HCT116 (cell line): ENCODE results near the gene CISD3. TPM values are rescaled to one million over a fixed set of nuclear protein-coding genes. Genes with fewer than 3 reads are reported as not detected.

Source experiments
- ATAC-seq: fragments of 200-7000 bp; cut with Tn5 transposase; 2 replicates; pipeline ENCODE4 v1.9.1; 2020; ENCODE audit warnings: mild to moderate bottlenecking, moderate library complexity
- BruUV-seq: library from RNA; stranded (reverse); fragments of 400-500 nt; replicated peaks from 2 replicates; lab custom pipeline; 2021; lab: Mats Ljungman, UMichigan
- CTCF ChIA-PET: fragments of 300-600 bp; sonication (Branson Sonifier 250); formaldehyde crosslinking; loops from one replicate; lab custom pipeline; 2021; ENCODE audit warnings: antibody characterized with exemption; lab: Charles Lee
- POLR2A ChIA-PET: fragments of 300-600, 350-600 bp; sonication (Branson Sonifier 250); formaldehyde crosslinking; loops from one replicate; lab custom pipeline; 2021; ENCODE audit warnings: antibody characterized with exemption; lab: Charles Lee
- RAD21 ChIA-PET, 2 experiments: fragments of 300-600 bp; sonication (Branson Sonifier 250); formaldehyde crosslinking; loops; one replicate each; lab custom pipeline; 2023; ENCODE audit warnings: low total read pairs in 2 of 2; ENCODE audit not compliant: uncharacterized antibody in 2 of 2, unreplicated experiment in 2 of 2, low non-redundant PET in 1 of 2; lab: Charles Lee
- DNase-seq: peaks from one replicate; pipeline ENCODE4 v3.0.0-alpha.2; 2010; ENCODE audit warnings: low read depth, low spot score
- H2AFZ ChIP-seq: fragments of 200-600 bp; shearing (Covaris generic), sonication (generic); 2 replicates; pipeline ENCODE4 v1.6.1; 2017; ENCODE audit warnings: low read depth, mixed run types, mixed read lengths, antibody characterized with exemption, low read length; ENCODE audit not compliant: poor library complexity, severe bottlenecking
- H3K27ac ChIP-seq: 2 replicates; pipeline ENCODE4 v1.5.1; 2012; ENCODE audit warnings: low read depth, low read length
- H3K27me3 ChIP-seq: fragments of 200-600 bp; sonication (generic); 2 replicates; pipeline ENCODE4 v1.6.1; 2016; ENCODE audit warnings: mixed run types, low read length, mixed read lengths; ENCODE audit not compliant: insufficient read depth
- H3K36me3 ChIP-seq, 2 experiments: fragments of 200-500 bp in 1 of 2; fragments of 200-600 bp in 1 of 2; sonication (Bioruptor generic) in 1 of 2; sonication (generic) in 1 of 2; 2 replicates each; pipeline versions ENCODE4 v1.5.1 to v1.6.1; 2014 to 2016; ENCODE audit warnings: low read length in 2 of 2, inconsistent platforms in 1 of 2, mixed read lengths in 1 of 2, mixed run types in 1 of 2; ENCODE audit not compliant: insufficient read depth in 2 of 2, control insufficient read depth in 1 of 2
- H3K4me1 ChIP-seq, 2 experiments: fragments of 200-600 bp in 1 of 2; sonication (generic) in 1 of 2; 2 replicates each; pipeline versions ENCODE4 v1.5.1 to v1.6.1; 2012 to 2017; ENCODE audit warnings: low read length in 2 of 2, inconsistent platforms in 1 of 2, mild to moderate bottlenecking in 1 of 2, mixed read lengths in 1 of 2, mixed run types in 1 of 2, moderate library complexity in 1 of 2; ENCODE audit not compliant: insufficient read depth in 2 of 2, control insufficient read depth in 1 of 2
- H3K4me2 ChIP-seq: fragments of 200-600 bp; sonication (generic); 2 replicates; pipeline ENCODE4 v1.6.1; 2017; ENCODE audit warnings: mixed run types, low read length, mixed read lengths
- H3K4me3 ChIP-seq, 2 experiments: fragments of 200-600 bp in 1 of 2; sonication (generic) in 1 of 2; replicated peaks in 1 of 2; 2 replicates each; pipeline ENCODE4 v1.5.1; 2011 to 2016; ENCODE audit warnings: low read length in 2 of 2, control low read depth in 1 of 2, low read depth in 1 of 2, mild to moderate bottlenecking in 1 of 2, mixed read lengths in 1 of 2, mixed run types in 1 of 2
- H3K79me2 ChIP-seq: fragments of 200-600 bp; sonication (generic); 2 replicates; pipeline ENCODE4 v1.6.1; 2017; ENCODE audit warnings: mild to moderate bottlenecking, mixed run types, low read length, moderate library complexity, mixed read lengths; ENCODE audit not compliant: insufficient read depth
- H3K9ac ChIP-seq: fragments of 200-600 bp; sonication (generic); 2 replicates; pipeline ENCODE4 v1.6.1; 2016; ENCODE audit warnings: low read length, mixed read lengths
- H3K9me2 ChIP-seq: fragments of 200-600 bp; sonication (generic), shearing (Covaris generic); 2 replicates; pipeline ENCODE4 v1.6.1; 2017; ENCODE audit warnings: mixed run types, mild to moderate bottlenecking, moderate library complexity; ENCODE audit not compliant: insufficient read depth
- H3K9me3 ChIP-seq, 2 experiments: fragments of 200-500 bp in 1 of 2; fragments of 200-600 bp in 1 of 2; sonication (Bioruptor generic) in 1 of 2; sonication (generic) in 1 of 2; 2 replicates each; pipeline ENCODE4 v1.6.1; 2014 to 2017; ENCODE audit warnings: low read length in 2 of 2, mixed read lengths in 2 of 2, inconsistent platforms in 1 of 2, low read depth in 1 of 2, mild to moderate bottlenecking in 1 of 2, mixed run types in 1 of 2, moderate library complexity in 1 of 2; ENCODE audit not compliant: control insufficient read depth in 1 of 2, insufficient read depth in 1 of 2
- H4K20me1 ChIP-seq: fragments of 200-600 bp; sonication (generic), shearing (Covaris generic); 2 replicates; pipeline ENCODE4 v1.6.1; 2017; ENCODE audit warnings: mixed run types, mild to moderate bottlenecking, moderate library complexity; ENCODE audit not compliant: insufficient read depth
- ATF3 ChIP-seq: IDR thresholded peaks from 2 replicates; pipeline ENCODE4 v1.6.1; 2012
- CBX3 ChIP-seq: IDR thresholded peaks from 2 replicates; pipeline ENCODE4 v1.6.1; 2012; ENCODE audit warnings: low read depth
- CTCF ChIP-seq, 3 experiments: fragments of 200-600 bp in 1 of 3; sonication (generic) in 1 of 3; IDR thresholded peaks in 2 of 3; conservative IDR thresholded peaks in 1 of 3; 2 replicates each; pipeline ENCODE4 v1.5.1; 2012 to 2017; ENCODE audit warnings: low read depth in 2 of 3, low read length in 2 of 3, antibody characterized with exemption in 1 of 3, borderline replicate concordance in 1 of 3, control low read depth in 1 of 3, mild to moderate bottlenecking in 1 of 3, mixed read lengths in 1 of 3, mixed run types in 1 of 3, moderate library complexity in 1 of 3; ENCODE audit not compliant: insufficient read depth in 1 of 3
- EGR1 ChIP-seq: IDR thresholded peaks from 2 replicates; pipeline ENCODE4 v1.6.1; 2012; ENCODE audit warnings: low read depth
- EZH2 ChIP-seq: fragments of 200-600 bp; sonication (generic); IDR thresholded peaks from 2 replicates; pipeline ENCODE4 v1.6.1; 2017; ENCODE audit warnings: antibody characterized with exemption, mixed run types
- EZH2phosphoT487 ChIP-seq: fragments of 200-600 bp; IDR thresholded peaks from 2 replicates; pipeline ENCODE4 v1.6.1; 2018; ENCODE audit warnings: antibody characterized with exemption, borderline replicate concordance
- FOSL1 ChIP-seq: IDR thresholded peaks from 2 replicates; pipeline ENCODE4 v1.6.1; 2012; ENCODE audit warnings: low read depth
- JUND ChIP-seq: IDR thresholded peaks from 2 replicates; pipeline ENCODE4 v1.6.1; 2012
- MAX ChIP-seq: IDR thresholded peaks from 2 replicates; pipeline ENCODE4 v1.6.1; 2012
- POLR2AphosphoS5 ChIP-seq: IDR thresholded peaks from 2 replicates; pipeline ENCODE4 v1.6.1; 2011; ENCODE audit warnings: mild to moderate bottlenecking, low read depth, low read length, moderate library complexity
- RAD21 ChIP-seq: IDR thresholded peaks from 2 replicates; pipeline ENCODE4 v1.6.1; 2012; ENCODE audit warnings: low read depth, mild to moderate bottlenecking
- SIN3A ChIP-seq: IDR thresholded peaks from 2 replicates; pipeline ENCODE4 v1.6.1; 2012; ENCODE audit warnings: low read depth
- SRF ChIP-seq: IDR thresholded peaks from 2 replicates; pipeline ENCODE4 v1.6.1; 2012; ENCODE audit warnings: low read depth
- TCF7L2 ChIP-seq: IDR thresholded peaks from 2 replicates; pipeline ENCODE4 v1.7.0; 2011; ENCODE audit warnings: borderline replicate concordance, inconsistent platforms; ENCODE audit not compliant: insufficient read depth, insufficient read length; ENCODE audit errors: extremely low read depth
- YY1 ChIP-seq: IDR thresholded peaks from 2 replicates; pipeline ENCODE4 v1.6.1; 2011; ENCODE audit warnings: low read length, low read depth, moderate library complexity, mild to moderate bottlenecking; ENCODE audit not compliant: insufficient replicate concordance; ENCODE audit errors: extremely low read depth
- intact Hi-C: fragments of 100-400 bp; cut with micrococcal nuclease; formaldehyde crosslinking; loops from 2 replicates; pipeline ENCODE4 v1.10.0; 2022
- total RNA-seq: library from RNA; stranded (reverse); gene quantifications from one replicate; pipeline ENCODE4 v1.2.1, GENCODE V29; 2021; ENCODE audit not compliant: unreplicated experiment
- TF ChIP-seq, protein P1 (sequence below): IDR thresholded peaks from 2 replicates; pipeline ENCODE4 v1.6.1; 2011; ENCODE audit warnings: mild to moderate bottlenecking, low read length, moderate library complexity; ENCODE audit not compliant: insufficient replicate concordance; ENCODE audit errors: extremely low read depth
- TF ChIP-seq, protein P2 (sequence below): IDR thresholded peaks from 2 replicates; pipeline ENCODE4 v1.6.1; 2012; ENCODE audit warnings: low read depth

The CISD3 gene
- total RNA-seq, 1 experiment from 2014 or later = 50.2 TPM

- no peak for DNase-seq
- Histone ChIP-seq H3K79me2 (peaks cover 36% of the 10 kb centered on the region), H3K27me3 (no peaks in the 10 kb centered on the region), H3K4me1 (peaks cover 8 to 26% of the 10 kb centered on the region in 2 experiments; a peak in 2 of 4 replicates), H3K4me2 (no peak overlapping the region), H3K27ac (peak overlapping the region; percentile 43; the same call in 1 of the 2 replicates), H3K9me2 (no peaks in the 10 kb centered on the region), H3K9ac (no peak overlapping the region), H4K20me1 (no peaks in the 10 kb centered on the region), H2AFZ (no peak overlapping the region), H3K36me3 (peaks cover 21 to 44% of the 10 kb centered on the region in 2 experiments), H3K4me3 (no peak overlapping the region), H3K9me3 (no peaks in the 10 kb centered on the region)
- ChIA-PET CTCF (interaction anchor here (0.6 to 2.5 kb wide), 19 partner anchors 11 to 177 kb away, joined by 3 to 19 read pairs (median 4); partner anchors contain the start of gene PCGF2), RAD21 (interaction anchor here (0.7 to 1.4 kb wide), 2 partner anchors 57 to 418 kb away, joined by 3 to 6 read pairs; no protein-coding TSS in a partner anchor), POLR2A (interaction anchor here (0.8 kb wide), 1 partner anchor 10 kb away, joined by 3 read pairs; no protein-coding TSS in a partner anchor)
- intact Hi-C loops = loop anchor here (1.0 to 10.0 kb wide), 2 partner anchors 58 to 419 kb away; partner anchors contain the start of gene PLXDC1
- ATAC-seq = peak; percentile 29
- BruUV-seq = TSS peak; percentile 43
- TF ChIP-seq FOSL1 (no peak), SRF (no peak), YY1 (no peak), SIN3A (no peak), CBX3 (no peak), TCF7L2 (no peak), POLR2AphosphoS5 (peak; percentile 43), MAX (no peak), EZH2phosphoT487 (no peak), JUND (no peak), EZH2 (no peak), RAD21 (peak; percentile 74), EGR1 (no peak), ATF3 (no peak), CTCF (IDR thresholded peaks at IDR 0.05 in 2 of 3, conservative IDR thresholded peaks at IDR 0.05 in 1 of 3; ENCODE audit: borderline replicate concordance in 1 of 3, insufficient read depth in 1 of 3, low read depth in 2 of 3, low read length in 2 of 3) (peak; percentile 56 to 90 (median 90); a peak in 5 of 6 replicates)
- TF ChIP-seq, protein P1, sequence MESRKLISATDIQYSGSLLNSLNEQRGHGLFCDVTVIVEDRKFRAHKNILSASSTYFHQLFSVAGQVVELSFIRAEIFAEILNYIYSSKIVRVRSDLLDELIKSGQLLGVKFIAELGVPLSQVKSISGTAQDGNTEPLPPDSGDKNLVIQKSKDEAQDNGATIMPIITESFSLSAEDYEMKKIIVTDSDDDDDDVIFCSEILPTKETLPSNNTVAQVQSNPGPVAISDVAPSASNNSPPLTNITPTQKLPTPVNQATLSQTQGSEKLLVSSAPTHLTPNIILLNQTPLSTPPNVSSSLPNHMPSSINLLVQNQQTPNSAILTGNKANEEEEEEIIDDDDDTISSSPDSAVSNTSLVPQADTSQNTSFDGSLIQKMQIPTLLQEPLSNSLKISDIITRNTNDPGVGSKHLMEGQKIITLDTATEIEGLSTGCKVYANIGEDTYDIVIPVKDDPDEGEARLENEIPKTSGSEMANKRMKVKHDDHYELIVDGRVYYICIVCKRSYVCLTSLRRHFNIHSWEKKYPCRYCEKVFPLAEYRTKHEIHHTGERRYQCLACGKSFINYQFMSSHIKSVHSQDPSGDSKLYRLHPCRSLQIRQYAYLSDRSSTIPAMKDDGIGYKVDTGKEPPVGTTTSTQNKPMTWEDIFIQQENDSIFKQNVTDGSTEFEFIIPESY = no peak
- TF ChIP-seq, protein P2, sequence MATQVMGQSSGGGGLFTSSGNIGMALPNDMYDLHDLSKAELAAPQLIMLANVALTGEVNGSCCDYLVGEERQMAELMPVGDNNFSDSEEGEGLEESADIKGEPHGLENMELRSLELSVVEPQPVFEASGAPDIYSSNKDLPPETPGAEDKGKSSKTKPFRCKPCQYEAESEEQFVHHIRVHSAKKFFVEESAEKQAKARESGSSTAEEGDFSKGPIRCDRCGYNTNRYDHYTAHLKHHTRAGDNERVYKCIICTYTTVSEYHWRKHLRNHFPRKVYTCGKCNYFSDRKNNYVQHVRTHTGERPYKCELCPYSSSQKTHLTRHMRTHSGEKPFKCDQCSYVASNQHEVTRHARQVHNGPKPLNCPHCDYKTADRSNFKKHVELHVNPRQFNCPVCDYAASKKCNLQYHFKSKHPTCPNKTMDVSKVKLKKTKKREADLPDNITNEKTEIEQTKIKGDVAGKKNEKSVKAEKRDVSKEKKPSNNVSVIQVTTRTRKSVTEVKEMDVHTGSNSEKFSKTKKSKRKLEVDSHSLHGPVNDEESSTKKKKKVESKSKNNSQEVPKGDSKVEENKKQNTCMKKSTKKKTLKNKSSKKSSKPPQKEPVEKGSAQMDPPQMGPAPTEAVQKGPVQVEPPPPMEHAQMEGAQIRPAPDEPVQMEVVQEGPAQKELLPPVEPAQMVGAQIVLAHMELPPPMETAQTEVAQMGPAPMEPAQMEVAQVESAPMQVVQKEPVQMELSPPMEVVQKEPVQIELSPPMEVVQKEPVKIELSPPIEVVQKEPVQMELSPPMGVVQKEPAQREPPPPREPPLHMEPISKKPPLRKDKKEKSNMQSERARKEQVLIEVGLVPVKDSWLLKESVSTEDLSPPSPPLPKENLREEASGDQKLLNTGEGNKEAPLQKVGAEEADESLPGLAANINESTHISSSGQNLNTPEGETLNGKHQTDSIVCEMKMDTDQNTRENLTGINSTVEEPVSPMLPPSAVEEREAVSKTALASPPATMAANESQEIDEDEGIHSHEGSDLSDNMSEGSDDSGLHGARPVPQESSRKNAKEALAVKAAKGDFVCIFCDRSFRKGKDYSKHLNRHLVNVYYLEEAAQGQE = no peak
Measured at GRCh38 chr17:38735161-38735997, 5.2 kb downstream of the CISD3 start.
